Chondrocyte (in vitro differentiated cells): ENCODE results near the gene TASP1. TPM values are rescaled to one million over a fixed set of nuclear protein-coding genes. Genes with fewer than 3 reads are reported as not detected.
"Not testable (repeated sequence)": the region's sequence is repeated elsewhere in the genome, so short reads cannot be mapped to it uniquely, and the experiment has no call there.

ENCODE experiments used
- DNase-seq: peaks from one replicate; pipeline ENCODE4 v3.0.0; 2021; ENCODE audit warnings: mixed read lengths, low spot score
- H3K27ac Mint-ChIP-seq: one replicate; pipeline ENCODE4 v1.8.0; 2021; ENCODE audit warnings: mild to moderate bottlenecking, moderate library complexity, mixed read lengths; ENCODE audit not compliant: unreplicated experiment
- H3K27me3 Mint-ChIP-seq: 2 replicates; pipeline ENCODE4 v1.8.0; 2021; ENCODE audit warnings: low read depth, mixed read lengths
- H3K36me3 Mint-ChIP-seq: 2 replicates; pipeline ENCODE4 v1.8.0; 2021; ENCODE audit warnings: low read depth, mixed read lengths
- H3K4me1 Mint-ChIP-seq: 2 replicates; pipeline ENCODE4 v1.8.0; 2021; ENCODE audit warnings: low read depth, mild to moderate bottlenecking, mixed read lengths
- H3K4me3 Mint-ChIP-seq: one replicate; pipeline ENCODE4 v1.8.0; 2021; ENCODE audit warnings: mild to moderate bottlenecking, moderate library complexity, mixed read lengths; ENCODE audit not compliant: unreplicated experiment
- H3K9me3 Mint-ChIP-seq: 2 replicates; pipeline ENCODE4 v1.8.0; 2021; ENCODE audit warnings: low read depth, mixed read lengths
- CTCF ChIP-seq: fragments of 200-600 bp; sonication (generic); IDR thresholded peaks from 2 replicates; pipeline ENCODE4 v1.5.0; 2021; ENCODE audit warnings: antibody characterized with exemption, mild to moderate bottlenecking, moderate library complexity
- total RNA-seq: library from RNA; stranded (reverse); gene quantifications from 3 replicates; pipeline ENCODE4 v1.2.1, GENCODE V29; 2021

The TASP1 gene
- total RNA-seq, 1 donor from 2014 or later = 9.0 TPM

GRCh38 chr20:13611611-13612125 is 27.1 kb downstream of the TASP1 start:
- Mint-ChIP-seq H3K36me3 (peaks cover 9% of the 10 kb centered on the region), H3K27me3 (no peaks in the 10 kb centered on the region), H3K4me3 (no peak overlapping the region), H3K9me3 (no peaks in the 10 kb centered on the region), H3K4me1 (peaks cover 25% of the 10 kb centered on the region), H3K27ac (no peak overlapping the region)
- TF ChIP-seq CTCF = no peak
- no peak for DNase-seq

- Mint-ChIP-seq H3K27ac (no peak overlapping the region), H3K36me3 (peaks cover 4% of the 10 kb centered on the region), H3K4me3 (no peak overlapping the region), H3K9me3 (no peaks in the 10 kb centered on the region), H3K4me1 (peaks cover 15% of the 10 kb centered on the region), H3K27me3 (no peaks in the 10 kb centered on the region)
- TF ChIP-seq CTCF = peak; percentile 15
- DNase-seq = no peak
These were observed 28.5 kb downstream of the TASP1 start for GRCh38 chr20:13610184-13610583.

GRCh38 chr20:13608066-13608465 is 30.7 kb downstream of the TASP1 start:
- no peak for TF ChIP-seq CTCF
- Mint-ChIP-seq H3K36me3 (peaks cover 2% of the 10 kb centered on the region), H3K27ac (no peak overlapping the region), H3K9me3 (no peaks in the 10 kb centered on the region), H3K27me3 (no peaks in the 10 kb centered on the region), H3K4me1 (no peaks in the 10 kb centered on the region), H3K4me3 (no peak overlapping the region)
- no peak for DNase-seq

GRCh38 chr20:13593423-13593822 is 45.3 kb downstream of the TASP1 start:
- not testable (repeated sequence) for H3K36me3 Mint-ChIP-seq, H3K4me3 Mint-ChIP-seq, H3K9me3 Mint-ChIP-seq, H3K27me3 Mint-ChIP-seq, H3K27ac Mint-ChIP-seq, H3K4me1 Mint-ChIP-seq, DNase-seq

- peaks cover 11% of the 10 kb centered on the region for H3K9me3 Mint-ChIP-seq
- TF ChIP-seq CTCF = no peak
- H3K27ac Mint-ChIP-seq = no peak overlapping the region
- H3K4me1 Mint-ChIP-seq = no peaks in the 10 kb centered on the region
- H3K4me3 Mint-ChIP-seq = no peak overlapping the region
- no peak for DNase-seq
- H3K27me3 Mint-ChIP-seq = no peaks in the 10 kb centered on the region
- peaks cover 15% of the 10 kb centered on the region for H3K36me3 Mint-ChIP-seq
These were observed 50.7 kb downstream of the TASP1 start for GRCh38 chr20:13588049-13588448.

GRCh38 chr20:13587370-13587769 is 51.4 kb downstream of the TASP1 start:
- peaks cover 15% of the 10 kb centered on the region for H3K36me3 Mint-ChIP-seq
- H3K27me3 Mint-ChIP-seq = no peaks in the 10 kb centered on the region
- no peak overlapping the region for H3K27ac Mint-ChIP-seq
- DNase-seq = no peak
- TF ChIP-seq CTCF = no peak
- H3K4me3 Mint-ChIP-seq = no peak overlapping the region
- no peaks in the 10 kb centered on the region for H3K4me1 Mint-ChIP-seq
- H3K9me3 Mint-ChIP-seq = peaks cover 14% of the 10 kb centered on the region
